ENCODE results near the gene GPBP1.
"Not testable (repeated sequence)": the region's sequence is repeated elsewhere in the genome, so short reads cannot be mapped to it uniquely, and the experiment has no call there.

GPBP1 gene

DNA sequence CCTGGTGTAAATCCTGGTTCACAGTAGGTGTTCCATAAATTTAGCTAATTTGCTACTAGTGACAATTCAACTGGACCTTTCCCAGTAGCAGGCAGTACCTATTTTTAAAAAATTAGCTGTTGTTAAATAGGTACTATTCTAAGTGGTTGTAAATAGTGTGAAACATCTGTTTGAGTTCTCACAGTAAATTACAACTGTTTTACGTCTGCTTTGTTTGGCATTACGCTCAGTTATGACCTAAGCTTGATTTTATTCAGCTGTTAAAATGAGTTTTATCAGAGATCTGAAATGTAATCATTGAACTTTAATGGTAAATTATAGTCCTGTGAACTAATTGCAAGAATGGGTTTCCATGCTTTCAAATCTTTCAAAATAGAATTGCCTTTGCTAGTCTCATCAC lies 93.9 kb downstream of the GPBP1 start:
- in situ Hi-C loops (cut with HindIII; ENCODE audit: low sequenced_read_pairs): loop anchor here (10.0 kb wide), 1 partner anchor 133 kb away; no protein-coding TSS in a partner anchor

DNA sequence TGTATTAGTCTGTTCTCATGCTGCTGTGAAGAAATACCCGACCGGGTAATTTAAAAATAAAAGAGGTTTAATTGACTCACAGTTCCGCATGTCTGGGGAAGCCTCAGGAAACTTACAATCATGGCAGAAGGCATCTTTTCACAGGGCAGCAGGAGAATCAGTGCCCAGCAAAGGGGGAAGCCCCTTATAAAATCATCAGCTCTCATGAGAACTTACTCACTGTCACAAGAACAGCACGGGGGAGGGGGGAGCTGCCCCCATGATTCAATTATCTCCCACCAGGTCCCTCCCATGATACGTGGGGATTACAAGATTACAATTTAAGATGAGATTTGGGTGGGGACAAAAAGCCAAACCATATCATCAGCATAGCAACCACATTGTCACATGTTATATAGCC lies 102.5 kb downstream of the GPBP1 start:
- in situ Hi-C loops (cut with HindIII; ENCODE audit: low sequenced_read_pairs): no loop called here

DNA sequence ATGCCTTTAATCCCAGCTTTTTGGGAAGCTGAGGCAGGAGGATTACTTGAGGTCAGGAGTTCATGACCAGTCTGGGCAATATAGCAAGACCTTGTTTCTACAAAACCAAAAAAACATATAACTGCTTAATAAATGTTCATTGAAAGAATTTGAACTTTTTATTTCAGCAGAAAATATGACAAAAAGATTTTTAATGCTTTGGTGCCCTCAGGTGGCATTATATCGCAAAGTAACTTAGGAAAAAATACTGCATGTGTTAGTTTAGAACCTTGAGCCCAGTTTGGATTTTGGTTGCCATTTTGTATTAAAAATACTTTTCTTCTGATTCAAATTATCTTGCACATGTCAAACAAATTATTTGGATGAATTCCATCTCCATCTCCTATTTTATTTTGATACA lies 103.2 kb downstream of the GPBP1 start:
- in situ Hi-C loops (cut with HindIII; ENCODE audit: low sequenced_read_pairs): no loop called here

DNA sequence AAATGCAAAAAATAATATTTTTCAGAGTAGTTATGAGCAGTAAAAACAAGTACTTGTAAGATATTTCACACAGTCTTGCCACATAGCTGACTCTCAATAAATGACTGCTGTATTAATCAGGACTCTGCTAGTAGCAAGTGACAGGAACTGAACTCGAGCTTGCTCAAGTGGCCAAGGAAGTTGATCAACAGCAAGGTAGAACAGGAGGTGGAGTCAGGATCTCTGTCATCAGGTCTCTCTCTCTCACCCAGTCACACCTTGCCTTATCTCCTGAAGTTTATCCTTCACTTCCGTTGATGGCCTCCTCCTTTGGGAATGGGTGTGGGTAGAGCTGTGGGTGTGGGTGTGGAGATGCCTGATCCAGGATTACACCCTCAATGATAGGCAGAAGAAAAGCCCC lies 107.0 kb downstream of the GPBP1 start:
- in situ Hi-C loops (cut with HindIII; ENCODE audit: low sequenced_read_pairs): no loop called here

DNA sequence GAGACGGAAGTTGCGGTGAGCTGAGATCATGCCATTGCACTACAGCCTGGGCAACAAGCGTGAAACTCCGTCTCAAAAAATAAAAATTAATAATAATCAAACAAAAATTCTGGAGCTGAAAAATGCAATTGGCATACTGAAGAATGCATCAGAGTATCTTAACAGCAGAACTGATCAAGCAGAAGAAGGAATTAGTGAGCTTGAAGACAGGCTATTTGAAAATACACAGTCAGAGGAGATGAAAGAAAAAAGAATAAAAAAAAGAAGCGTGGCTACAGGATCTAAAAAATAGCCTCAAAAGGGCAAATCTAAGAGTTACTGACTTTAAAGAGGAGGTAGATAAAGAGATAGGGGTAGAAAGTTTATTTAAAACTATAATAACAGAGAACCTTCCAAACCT lies 111.2 kb downstream of the GPBP1 start:
- in situ Hi-C loops (cut with HindIII; ENCODE audit: low sequenced_read_pairs): not testable (repeated sequence)

DNA sequence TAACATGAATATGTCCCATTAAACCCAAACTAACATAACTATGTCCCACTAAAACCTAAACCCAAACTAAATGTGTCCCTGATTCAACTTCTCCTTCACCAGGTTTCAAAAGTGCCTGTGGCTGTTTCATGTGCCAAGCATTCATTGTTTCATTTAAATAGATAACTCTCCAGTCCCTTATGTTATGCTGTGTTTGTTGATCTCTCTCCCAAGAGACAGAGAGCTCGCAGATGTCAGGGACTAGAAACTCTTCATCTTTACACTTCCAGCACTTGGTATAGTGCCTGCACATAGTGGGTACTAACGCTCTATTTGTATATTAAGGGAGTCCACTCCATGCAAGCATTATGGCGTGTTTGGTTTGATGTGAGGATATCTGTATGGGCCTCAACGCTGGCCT lies 118.0 kb downstream of the GPBP1 start:
- in situ Hi-C loops (cut with HindIII; ENCODE audit: low sequenced_read_pairs): no loop called here

DNA sequence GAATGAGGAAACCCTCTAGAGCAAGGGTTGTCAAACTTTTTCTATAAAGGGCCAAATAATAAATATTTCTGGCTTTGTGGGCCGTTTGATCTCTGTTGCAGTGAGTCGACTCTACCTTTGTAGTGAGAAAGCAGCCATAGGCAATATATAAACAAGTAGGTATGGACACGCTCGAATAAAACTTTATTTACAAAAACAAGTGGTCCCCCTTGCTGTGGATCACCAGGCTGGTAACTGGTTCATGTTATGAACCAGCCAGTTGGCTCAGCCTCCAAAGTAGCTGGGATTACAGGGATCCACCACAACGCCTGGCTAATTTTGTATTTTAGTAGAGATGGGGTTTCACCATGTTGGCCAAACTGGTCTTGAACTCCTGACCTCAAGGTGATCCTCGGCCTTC lies 118.5 kb downstream of the GPBP1 start:
- in situ Hi-C loops (cut with HindIII; ENCODE audit: low sequenced_read_pairs): no loop called here

DNA sequence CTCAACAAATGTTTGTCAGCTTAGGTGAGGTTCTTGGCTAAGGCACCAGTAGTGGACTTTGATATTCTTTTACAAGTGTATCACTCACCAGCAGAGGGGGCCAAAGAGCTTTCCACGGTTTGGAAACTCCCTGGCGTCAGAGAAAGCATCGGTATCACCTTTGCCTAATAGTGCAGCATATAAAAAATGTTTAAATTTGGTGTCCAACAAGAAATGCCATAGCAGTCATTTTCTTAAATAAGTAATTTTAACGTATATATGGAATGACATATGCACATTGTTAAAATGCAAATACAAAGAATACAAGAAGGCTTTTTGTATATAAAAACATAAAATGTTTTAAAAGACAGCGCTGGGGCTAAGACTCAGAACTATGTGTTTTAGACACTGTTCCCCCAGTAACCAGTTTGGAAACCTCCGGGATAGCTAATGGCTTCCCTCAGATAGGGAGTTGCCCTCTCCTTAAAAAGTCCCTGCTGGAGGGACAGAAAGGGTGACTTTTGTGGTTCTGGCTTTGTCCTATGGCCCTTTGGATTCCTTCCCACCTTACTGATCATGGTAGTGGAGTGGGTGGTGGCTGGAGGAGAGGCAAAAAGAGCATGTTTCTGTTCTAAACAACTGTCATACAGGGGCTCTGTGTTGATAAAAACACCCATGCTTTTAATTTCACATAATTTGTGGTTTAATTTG lies 124.6 kb downstream of the GPBP1 start:
- in situ Hi-C loops (cut with HindIII; ENCODE audit: low sequenced_read_pairs): no loop called here

DNA sequence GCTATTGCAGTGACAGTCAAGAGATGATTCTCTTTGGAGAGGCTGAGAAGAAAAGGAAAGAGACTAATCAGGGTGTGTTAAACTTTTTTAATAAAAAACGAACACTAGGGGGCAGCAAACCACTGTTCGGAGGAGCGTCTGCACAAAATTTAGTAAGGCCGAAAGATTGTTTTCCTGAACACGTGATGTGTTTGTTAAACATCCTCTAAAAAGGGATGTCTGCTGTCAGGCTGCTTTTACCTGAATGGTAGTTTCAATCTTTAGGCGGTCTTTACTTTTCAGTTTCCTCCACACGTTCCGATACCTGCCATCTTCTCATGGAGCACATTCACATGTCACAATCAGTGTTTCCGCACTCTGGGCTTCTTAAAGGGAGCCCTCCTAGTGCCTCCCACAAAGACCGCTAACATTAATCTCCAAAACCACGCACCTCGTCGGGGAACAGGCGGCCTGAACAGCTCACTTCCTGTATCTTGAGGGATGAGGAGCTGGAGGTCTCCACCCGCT lies 125.2 kb downstream of the GPBP1 start:
- in situ Hi-C loops (cut with HindIII; ENCODE audit: low sequenced_read_pairs): no loop called here

DNA sequence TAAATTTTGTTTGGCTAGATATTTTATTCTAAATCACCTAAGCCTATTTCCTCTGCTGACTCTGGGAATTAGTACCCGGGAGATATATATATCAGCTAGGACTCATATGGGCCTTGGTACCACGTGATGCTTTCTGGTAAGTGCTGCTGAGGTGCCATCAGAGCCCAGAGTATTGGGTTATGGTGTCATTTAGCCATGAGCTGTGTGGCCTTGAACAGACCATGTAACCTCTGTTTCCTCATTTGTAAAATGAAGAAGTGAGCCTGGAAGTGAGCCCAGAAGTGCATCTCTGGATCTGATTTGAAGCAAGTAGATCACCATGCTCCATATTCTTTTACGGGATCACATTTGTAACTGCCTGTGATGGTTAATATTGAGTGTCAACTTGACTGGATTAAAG lies 126.1 kb downstream of the GPBP1 start:
- in situ Hi-C loops (cut with HindIII; ENCODE audit: low sequenced_read_pairs): loop anchor here (5.0 kb wide), 3 partner anchors 47 to 1162 kb away; partner anchors contain the start of gene PLK2

DNA sequence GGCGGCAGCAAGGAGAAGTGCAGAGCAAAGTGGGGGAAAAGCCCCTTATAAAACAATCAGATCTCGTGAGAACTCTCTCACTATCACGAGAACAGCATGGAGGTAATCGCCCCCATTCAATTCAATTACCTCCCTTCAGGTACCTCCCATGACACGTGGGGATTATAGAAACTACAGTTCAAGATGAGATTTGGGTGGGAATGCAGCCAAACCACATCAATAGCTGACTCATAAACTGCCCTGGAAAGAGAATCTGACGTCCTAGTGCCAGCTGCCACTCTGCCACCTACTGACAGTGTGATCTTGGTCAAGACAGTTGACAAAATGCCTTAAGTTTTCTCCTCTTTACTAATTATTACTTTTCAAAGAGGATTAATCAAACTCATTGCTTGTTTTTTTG lies 128.3 kb downstream of the GPBP1 start:
- in situ Hi-C loops (cut with HindIII; ENCODE audit: low sequenced_read_pairs): loop anchor here (5.0 kb wide), 3 partner anchors 45 to 1160 kb away; partner anchors contain the start of gene PLK2

DNA sequence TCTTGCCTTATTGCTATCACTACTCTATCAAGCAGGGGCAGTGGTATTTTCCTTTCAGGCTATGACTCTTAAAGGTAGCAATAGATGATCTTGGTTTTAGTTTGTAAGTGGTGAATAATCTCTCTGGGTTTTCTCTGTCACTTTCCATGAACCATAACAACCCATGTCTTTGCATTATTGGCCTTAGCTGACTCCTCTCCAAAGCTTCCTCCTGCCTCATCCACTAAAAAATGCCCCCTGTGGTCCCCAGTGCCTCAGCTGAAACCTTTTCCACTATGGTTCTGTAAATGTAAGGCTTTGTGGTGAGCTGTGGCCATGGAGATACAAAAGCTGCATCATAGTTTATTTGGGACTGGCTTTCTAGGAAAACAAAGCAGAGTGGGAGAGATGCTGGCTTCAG lies 128.8 kb downstream of the GPBP1 start:
- in situ Hi-C loops (cut with HindIII; ENCODE audit: low sequenced_read_pairs): loop anchor here (5.0 kb wide), 3 partner anchors 45 to 1160 kb away; partner anchors contain the start of gene PLK2

DNA sequence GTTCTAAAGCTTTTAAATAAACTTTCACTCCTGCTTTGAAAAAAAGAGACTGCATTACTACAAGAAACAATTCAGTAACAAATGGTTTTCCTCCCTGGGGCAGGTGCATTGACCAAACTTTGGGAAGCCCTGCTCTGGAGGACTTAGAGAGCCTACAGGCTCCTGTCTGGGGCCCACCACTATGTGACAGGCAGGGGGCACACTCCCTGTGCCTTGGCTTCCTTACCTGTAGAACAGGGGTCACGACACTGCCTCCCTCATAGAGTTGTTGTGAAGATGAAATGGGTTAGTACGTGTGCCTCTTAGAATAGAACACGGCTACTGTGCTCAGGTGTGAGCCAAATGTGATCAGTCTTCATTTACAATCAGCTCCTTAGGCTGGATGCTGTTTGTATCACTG lies 130.1 kb downstream of the GPBP1 start:
- in situ Hi-C loops (cut with HindIII; ENCODE audit: low sequenced_read_pairs): loop anchor here (5.0 kb wide), 3 partner anchors 43 to 1158 kb away; partner anchors contain the start of gene PLK2

DNA sequence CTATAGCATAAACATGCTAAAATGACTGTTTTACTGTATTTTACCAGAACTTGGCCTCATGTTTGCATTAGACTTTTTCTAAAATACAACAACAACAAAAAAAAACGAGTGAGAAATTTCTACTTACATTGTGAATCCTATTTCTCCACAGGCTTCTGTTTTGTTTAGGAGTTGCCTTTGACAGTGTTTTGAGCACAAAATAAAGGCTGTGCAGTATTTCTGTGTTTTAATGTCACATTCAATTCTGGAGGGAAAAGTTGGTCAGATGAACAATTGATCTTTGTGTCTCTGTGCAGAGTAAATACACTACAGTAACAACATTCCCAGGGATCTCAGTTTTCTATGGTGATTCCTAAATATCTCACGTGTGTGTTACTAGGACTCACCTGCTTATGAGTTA lies 131.1 kb downstream of the GPBP1 start:
- in situ Hi-C loops (cut with HindIII; ENCODE audit: low sequenced_read_pairs): loop anchor here (5.0 kb wide), 3 partner anchors 42 to 1157 kb away; partner anchors contain the start of gene PLK2

DNA sequence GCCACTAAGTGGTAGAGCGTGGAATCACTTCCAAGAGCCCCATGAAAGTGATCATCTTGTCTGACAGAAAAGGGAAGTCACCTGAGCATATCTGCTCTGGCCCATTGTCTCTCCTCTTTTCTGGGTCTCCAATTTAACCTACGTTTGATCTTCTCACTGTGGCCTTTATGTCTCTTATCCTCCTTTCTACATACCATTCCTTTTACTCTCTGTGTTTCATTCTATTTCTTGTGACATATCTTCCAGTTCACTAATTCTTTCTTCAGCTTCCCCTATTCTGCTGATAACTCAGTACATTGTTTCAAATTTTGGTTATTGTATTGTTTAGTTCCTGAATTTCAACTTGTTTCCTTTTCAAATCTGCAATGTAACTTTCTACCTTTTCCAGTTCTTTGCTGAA lies 132.5 kb downstream of the GPBP1 start:
- in situ Hi-C loops (cut with HindIII; ENCODE audit: low sequenced_read_pairs): no loop called here

DNA sequence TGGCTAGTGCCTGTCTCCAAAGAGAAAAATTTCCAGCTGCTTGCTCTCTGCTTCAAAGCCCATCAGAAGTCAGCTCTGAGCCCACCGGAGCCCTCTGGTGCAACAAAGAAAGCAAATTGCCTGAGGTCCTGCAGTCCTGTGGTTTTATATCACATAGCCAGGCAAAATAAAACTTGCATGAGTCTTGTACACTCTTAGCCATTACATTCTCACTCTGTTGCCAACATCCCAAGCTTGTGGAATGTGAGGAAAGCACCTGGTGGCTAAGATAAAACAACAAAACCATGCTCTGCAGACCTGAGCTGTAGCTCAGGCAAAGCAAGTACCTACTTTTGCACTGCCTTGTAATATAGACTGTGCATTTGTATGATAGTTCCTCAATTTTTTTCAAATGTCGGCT lies 133.7 kb downstream of the GPBP1 start:
- in situ Hi-C loops (cut with HindIII; ENCODE audit: low sequenced_read_pairs): no loop called here

DNA sequence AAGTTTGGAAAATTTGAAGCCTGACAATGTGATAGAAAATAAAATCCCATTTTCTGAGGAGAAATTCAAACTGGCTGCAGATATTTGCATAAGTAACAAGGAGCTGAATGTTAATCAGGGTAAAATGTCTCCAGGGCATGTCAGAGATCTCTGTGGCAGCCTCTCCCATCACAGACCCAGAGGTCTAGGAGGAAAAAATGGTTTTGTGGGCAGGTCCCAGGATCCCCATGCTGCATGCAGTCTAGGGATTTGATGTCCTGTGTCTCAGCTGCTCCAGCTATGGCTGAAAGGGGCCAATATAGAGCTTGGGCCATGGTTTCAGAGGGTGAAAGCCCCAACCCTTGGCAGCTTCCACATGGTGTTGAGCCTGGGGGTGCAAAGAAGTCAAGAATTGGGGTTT lies 135.2 kb downstream of the GPBP1 start:
- in situ Hi-C loops (cut with HindIII; ENCODE audit: low sequenced_read_pairs): not testable (repeated sequence)

DNA sequence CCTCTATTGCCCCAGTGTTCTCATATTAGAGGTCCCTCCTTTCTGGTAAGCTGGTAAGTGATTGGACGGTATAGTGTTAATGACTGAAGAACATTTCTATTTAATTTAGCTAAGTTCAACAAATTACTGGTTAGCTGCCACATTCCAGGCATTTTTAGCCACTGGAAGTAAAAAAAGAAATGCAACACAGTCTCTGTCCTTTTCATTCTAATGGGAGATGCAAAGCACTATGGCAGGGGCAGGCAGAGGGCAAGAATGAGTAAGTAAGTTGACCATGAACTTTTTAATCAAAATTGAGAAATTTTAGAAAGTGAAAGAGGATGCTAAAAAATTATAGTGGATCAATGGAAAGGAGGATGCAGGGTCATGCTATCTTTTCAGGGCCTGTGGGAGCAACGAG lies 137.4 kb downstream of the GPBP1 start:
- in situ Hi-C loops (cut with HindIII; ENCODE audit: low sequenced_read_pairs): no loop called here

DNA sequence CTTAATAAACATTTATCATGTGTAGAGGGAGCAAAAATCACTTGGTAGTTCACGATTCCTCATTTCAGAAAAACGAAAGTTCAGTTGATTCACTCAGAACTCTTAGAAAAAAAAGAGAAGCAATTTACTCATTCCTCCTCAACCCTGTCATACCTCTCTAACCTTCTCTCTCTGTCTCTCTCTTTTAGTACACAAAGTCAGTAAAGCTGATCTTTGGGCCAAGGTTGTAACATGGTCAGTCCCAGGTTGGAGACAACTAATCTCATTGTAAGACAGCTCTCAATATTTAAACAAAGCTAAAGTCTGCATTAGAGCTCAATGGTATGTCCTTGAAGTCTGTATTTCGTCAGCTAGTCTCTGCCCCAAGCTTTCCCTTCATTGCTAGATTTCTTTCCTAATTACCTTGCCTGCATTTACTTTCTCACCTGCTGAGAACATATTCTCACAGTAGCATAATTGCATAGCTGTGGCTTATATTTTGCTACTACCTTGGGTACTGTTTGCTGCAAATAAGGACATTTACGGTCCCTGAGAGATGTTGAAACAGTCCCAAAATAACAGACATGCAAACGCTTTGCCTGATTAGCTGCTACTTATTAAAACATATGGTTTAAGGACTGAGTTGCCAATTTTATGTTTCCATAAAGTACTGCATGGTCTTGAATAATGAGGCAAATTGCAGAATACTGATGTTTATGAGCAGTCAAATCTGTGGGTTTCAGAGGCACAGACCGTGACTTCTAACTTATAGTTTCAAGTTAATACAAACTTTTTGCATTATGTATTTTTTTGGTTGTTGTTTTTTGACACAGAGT lies 138.3 kb downstream of the GPBP1 start:
- in situ Hi-C loops (cut with HindIII; ENCODE audit: low sequenced_read_pairs): no loop called here

DNA sequence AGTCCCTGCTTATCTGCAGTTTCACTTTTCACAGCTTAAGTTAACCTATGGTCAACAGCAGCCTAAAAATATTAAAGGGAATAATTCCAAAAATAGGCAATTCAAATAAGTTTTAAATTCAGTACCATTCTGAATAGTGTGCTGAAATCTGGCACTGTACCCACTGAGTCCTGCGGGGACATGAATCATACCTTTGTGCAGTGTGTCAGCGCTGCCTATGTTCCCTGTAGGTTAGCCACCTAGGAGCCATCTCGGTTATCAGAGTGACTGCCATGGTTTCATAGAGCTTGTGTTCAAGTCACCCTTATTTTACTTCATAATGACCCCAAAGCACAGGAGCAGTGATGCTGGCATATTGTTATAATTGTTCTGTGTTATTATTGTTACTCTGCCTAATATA lies 139.9 kb downstream of the GPBP1 start:
- in situ Hi-C loops (cut with HindIII; ENCODE audit: low sequenced_read_pairs): no loop called here
